NCI-H510A (cell line): ENCODE results near the gene IGSF8.

Experiments used
- DNase-seq: peaks from one replicate; lab custom pipeline; 2025; lab: John Stamatoyannopoulos, UW

IGSF8 gene

DNA sequence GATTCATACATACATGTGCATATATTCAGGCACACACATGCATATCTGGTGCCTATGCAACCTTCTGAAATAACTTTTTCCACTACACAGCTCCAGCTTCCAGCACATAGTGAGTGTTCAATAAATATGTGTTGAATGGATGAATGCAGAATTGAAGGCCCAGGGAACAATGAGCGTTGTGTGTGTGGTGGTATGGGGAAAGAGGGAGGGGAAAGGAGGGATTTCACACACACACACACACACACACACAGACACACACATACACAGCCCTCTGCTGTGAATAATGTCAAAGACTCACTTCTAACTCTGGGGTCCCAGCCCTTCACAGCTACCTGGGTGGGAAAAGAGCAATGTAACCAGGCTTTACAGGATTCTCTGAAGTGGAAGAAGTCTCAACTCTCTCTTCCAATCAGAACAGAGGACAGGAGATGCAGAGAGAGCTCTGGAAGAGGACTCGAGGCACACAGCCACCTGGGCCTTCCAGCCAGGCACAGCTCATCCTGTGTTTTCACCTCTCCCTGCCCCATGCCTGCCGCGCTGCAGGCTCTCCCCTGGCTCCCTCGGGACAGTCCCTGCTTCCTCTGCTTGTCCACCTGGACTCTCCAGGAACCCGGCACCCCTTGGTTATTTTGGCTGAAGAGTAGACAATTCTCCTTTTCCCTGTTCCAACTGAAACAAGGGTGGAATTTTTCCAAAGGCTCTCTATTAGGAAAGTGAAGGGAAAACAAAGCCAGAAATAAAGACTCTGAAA, 5.4 kb upstream of the IGSF8 start:
- DNase-seq: no peak

DNA sequence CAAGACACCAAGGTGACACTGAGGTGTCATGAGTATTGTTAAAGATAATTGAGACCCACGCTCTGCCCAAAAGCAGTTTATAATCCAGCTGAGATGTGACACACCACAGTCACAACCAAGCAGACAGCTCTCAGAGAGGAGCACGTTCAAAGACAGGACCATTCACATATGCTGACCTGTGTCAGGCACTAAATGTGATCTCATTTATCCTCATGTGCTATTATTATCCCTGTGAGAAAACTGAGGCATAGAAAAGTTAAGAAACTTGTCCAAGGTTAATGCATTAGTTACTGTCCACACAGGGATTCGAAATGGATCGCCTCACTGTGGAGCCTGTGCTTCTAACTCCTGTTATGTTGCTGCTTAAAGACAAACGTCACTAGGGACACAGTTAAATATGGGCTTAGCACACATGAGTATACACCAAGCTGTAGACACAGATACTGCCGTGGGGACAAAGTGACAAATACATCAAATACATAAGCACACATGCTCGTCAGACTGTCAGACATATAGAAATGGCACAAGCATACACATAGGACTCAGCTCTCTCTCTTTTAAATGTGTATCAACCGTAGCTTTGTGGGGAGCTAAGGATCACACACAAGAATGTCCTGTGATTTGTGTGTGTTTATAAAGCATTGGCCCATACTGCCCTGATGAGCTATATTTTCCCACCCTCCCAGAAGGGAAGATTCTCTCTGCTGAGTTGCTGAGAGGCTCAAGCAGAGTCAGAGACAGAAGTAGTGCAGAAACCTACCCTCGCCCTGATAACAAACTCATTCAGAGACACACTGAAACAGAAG, 3.5 kb upstream of the IGSF8 start:
- DNase-seq: no peak

DNA sequence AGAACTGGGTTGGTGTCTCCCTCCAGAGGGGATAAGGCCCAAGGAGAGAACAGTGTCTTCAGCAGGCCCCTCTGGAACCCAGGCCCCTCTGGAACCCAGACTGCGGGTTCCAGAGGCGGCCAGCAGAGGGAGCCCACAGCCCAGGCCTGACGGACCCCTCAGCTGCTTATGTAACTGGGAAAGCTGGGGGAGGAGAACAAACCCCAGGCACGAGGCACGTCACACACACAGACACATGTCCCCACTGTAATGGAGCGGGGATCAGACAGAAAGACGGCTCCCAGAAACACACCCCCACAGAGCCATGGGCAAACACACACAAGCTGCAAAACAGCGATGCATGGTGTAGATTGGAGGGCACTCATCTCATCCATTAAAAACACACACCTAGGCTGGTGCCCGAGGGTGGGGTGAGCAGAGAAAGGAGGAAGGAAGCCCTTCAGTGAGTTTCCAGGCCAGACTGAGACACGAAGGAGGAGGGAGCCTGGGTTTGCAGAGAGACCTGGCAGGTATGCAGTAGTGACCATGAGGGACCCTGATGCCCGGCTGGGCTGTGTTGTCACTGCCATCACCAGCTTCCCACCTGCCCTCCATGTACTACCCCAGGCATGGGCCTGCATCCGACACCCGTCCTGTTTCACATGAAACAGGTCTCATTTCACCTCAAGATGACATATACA, 2.8 kb upstream of the IGSF8 start:
- peak; percentile 51 for DNase-seq

- no peak for DNase-seq
These were observed 1.4 kb upstream of the IGSF8 start for GRCh38 chr1:160099716-160100375.

DNA sequence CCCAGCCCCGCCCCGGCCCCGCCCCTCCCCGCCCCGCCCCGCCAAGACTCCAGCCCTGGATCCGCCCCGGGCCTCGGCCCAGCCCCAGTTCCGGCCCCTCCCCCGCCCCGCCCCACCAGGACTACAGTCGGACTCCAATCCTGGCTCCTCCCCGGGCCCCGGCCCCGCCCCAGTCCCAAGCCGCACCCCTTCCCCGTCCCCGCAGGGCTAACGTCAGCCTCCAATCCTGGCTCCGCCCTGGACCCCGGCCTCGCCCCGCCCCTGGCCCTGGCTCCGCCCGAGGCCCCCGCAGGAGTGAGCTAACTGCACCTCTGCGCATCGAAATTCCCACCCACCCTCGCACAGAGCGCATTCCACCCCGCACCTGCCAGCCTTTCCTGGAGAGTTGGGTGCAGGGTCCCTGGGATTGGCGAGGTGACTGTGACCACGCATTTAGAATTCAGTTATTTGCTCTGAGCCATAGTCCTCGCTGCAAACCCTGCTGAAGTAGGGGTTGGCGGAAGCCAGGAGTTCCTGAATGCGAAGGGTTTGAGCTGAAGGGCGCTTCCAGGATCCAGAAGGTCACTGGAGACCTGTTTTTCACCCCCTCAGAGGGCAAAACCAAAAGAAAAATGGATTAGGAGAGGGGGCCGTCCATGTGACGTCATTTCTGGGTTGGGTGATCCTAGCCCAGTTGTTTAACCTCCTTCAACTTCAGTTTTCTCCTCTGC, 588 bp upstream of the IGSF8 start:
- no peak for DNase-seq

- DNase-seq: no peak
These were observed 1.1 kb downstream of the IGSF8 start for GRCh38 chr1:160097151-160097910.

DNA sequence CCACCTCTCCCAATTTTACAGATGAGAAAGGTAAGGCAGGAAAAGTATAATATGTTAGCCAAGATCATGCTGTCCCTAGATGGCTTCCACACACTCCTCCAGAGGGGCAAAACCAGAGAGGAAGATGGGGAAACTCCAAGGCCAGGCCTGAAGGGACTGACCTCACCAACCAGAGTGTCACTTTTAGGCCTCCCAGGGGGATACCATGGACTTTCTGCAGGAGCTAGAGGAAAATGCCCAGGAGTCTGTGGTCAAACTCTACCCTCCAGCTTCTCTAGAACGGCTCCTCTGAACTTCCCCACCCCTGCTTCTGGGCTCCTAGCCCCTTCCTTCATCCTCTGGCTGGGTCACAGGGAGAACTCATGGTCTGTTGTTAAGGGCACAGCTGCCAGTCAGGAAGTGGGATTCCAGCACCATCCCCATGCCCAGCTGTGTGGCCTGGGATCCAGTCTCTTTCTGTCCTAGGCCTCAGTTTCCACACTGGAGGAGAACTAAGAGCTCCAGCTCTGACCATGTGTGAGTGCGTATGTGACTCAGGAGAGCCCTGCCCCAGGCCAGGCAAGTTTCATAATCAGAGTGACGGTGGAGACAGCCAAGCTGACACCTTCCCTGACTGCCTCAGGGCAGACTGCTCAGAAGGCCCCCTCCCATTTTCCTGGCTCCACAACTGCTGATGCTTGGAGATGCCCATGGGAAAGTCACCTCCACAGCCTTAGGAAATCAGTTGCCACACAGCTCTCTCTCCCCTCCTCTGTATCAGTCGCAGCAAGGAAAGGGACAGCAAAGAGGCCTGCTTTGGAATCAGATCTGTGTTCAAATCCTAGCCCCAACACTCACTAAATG, 1.9 kb downstream of the IGSF8 start:
- DNase-seq: no peak

DNA sequence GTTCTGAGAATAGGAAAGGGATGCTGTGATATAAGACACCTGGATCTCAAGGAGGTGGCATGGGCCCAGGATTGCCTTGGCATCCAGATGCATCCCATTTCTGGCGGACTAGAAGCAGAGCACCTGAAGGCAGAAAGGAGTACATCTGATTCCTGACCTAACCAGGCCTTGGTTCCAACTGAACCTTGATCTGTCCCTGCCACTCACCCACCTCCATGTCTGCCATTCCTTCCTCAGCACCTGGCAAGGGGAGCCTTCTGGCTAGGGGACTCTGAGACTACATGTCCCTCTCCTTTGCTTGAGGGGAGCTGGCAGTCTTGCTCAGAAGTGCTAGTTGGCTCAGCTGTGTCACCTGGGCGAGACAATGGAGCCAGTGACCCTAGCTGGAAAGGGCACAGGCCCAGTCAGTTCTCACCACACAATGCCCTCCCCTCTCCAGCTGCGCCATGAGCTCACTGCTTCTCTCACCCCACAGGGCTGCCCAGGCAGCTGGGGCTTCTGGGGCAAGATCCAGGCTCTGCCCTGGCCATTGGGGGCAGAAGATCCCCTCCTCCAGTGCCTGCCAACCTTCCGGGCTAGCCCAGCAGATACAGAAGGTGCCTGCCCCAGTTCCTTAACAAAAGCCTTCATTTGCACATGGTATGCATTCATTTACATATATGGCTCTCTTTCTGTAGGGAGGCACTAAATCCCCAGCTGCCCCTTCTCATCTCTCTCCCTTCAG, 2.9 kb downstream of the IGSF8 start:
- no peak for DNase-seq

GRCh38 chr1:160094806-160095205, 3.6 kb downstream of the IGSF8 start:
- DNase-seq: no peak

GRCh38 chr1:160094291-160094625, 4.2 kb downstream of the IGSF8 start:
- no peak for DNase-seq

GRCh38 chr1:160093624-160094290, 4.7 kb downstream of the IGSF8 start:
- DNase-seq: no peak

- no peak for DNase-seq
These were observed 5.4 kb downstream of the IGSF8 start for GRCh38 chr1:160093069-160093395.

GRCh38 chr1:160092366-160093068, 5.9 kb downstream of the IGSF8 start:
- no peak for DNase-seq

DNA sequence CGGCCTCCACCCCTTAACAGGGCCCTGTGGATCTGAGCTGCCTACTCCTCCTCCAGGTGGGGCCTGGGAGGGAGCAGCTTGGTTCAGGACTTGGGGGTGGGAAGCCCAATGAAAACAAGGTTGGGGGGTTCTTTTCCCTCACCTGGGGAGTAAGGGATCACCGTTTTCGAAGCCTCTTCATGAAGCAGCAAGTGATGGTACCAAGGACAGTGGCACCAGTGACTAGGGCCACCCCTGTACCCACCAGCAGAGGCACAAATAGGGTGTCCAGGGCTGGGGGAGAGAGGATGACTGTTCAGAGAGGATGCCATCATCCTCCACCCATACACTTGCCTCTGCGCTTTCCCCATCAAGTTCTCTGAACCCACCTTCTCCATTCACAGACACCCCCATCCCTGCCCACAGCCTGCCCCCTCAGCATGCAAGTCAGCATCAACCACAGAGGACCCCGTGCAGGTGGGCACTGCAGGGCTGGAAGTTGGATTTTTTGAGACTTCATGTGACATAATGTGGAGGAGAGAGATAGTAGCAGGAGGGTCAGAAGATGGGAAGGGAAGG, 6.7 kb downstream of the IGSF8 start:
- no peak for DNase-seq

DNA sequence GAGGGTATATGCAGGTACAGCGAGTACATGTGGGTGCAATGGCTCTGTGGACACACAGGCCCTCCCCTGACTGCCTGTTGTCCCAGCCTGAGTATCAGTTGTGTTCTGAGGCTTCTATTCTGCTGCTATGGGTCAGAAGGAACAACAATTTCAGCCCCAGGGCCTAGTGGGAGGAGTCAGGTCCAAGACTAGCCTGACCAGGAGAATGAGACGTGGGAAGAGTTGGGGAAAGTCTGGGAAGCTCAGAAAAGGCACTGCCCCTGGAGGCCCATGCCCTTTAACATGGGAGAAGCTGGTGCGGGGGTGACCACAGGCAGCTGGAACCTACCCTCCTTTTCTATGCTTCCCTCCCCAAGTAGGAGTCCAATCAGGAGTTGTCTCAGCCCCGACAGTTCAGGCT, 7.7 kb downstream of the IGSF8 start:
- DNase-seq: no peak

DNA sequence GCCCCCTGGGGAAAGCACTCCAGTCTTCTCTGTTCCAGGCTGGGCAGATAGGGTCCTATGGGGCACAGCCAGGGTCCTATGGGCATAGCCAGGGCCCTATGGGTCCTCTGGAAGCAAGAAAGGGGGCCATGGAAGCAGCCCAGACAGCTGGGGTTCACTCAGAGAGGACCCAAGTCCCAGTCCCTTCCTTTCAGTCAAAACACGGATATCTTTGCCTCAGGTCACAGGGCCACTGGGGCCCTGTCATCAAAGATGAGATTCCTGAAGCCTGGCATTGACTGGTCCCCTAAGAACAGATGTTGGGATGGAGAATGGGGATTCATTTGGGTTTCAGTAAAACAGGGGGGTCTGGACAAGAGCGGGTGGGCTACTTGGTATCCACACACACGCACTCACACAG, 8.5 kb downstream of the IGSF8 start:
- no peak for DNase-seq

GRCh38 chr1:160087118-160087662, 11.2 kb downstream of the IGSF8 start:
- DNase-seq: no peak

- DNase-seq: no peak
These were observed 11.9 kb downstream of the IGSF8 start for GRCh38 chr1:160086456-160086892.
